Peyer's patch (tissue), 4 donors: ENCODE data around the gene C17orf100. TPM values are rescaled to one million over a fixed set of nuclear protein-coding genes. Genes with fewer than 3 reads are reported as not detected.

ENCODE experiments used
- DNase-seq, 3 donors: peaks; one replicate each; pipeline ENCODE4 v3.0.0-alpha.2; 2017 to 2019
- H3K27ac ChIP-seq, 4 donors: fragments of 200-600 bp; sonication (generic); one replicate each; pipeline ENCODE4 v1.5.1; 2016 to 2019
- H3K27me3 ChIP-seq, 2 donors: fragments of 200-600 bp; sonication (generic); one replicate each; pipeline ENCODE4 v1.5.1; 2019
- H3K36me3 ChIP-seq, 3 donors: fragments of 200-600 bp; sonication (generic); one replicate each; pipeline ENCODE4 v1.5.1; 2016 to 2019
- H3K4me1 ChIP-seq, 4 donors: fragments of 200-600 bp; sonication (generic); one replicate each; pipeline ENCODE4 v1.5.1; 2016 to 2019
- H3K4me3 ChIP-seq, 4 donors: fragments of 200-600 bp; sonication (generic); 1 replicate in 3 of 4; 2 replicates in 1 of 4; pipeline ENCODE4 v1.5.1; 2016 to 2019; ENCODE audit warnings: mild to moderate bottlenecking in 1 of 4
- H3K9me3 ChIP-seq, 4 donors: fragments of 200-600 bp; sonication (generic); one replicate each; pipeline ENCODE4 v1.5.1; 2016 to 2019; ENCODE audit warnings: mild to moderate bottlenecking in 1 of 4
- CTCF ChIP-seq, 6 experiments: fragments of 450-650 bp in 4 of 6; fragments of 200-600 bp in 2 of 6; sonication (generic) in 1 of 6; IDR thresholded peaks; one replicate each; pipeline ENCODE4 v1.5.1; 2017 to 2019; ENCODE audit warnings: antibody characterized with exemption in 6 of 6, mild to moderate bottlenecking in 3 of 6, moderate library complexity in 1 of 6
- POLR2A ChIP-seq, 2 donors: fragments of 450-650 bp; IDR thresholded peaks; one replicate each; pipeline ENCODE4 v1.5.1; 2017; ENCODE audit warnings: antibody characterized with exemption in 2 of 2, mild to moderate bottlenecking in 2 of 2, moderate library complexity in 2 of 2
- total RNA-seq, 4 donors: library from RNA; depleted of rRNA; stranded (reverse); fragments of >200 nt; gene quantifications; one replicate each; pipeline ENCODE4 v1.1.0, GENCODE V29; 2016

The C17orf100 gene
- total RNA-seq, 4 donors from 2014 or later: 2.3 to 16.5 (median 3.1) TPM

GRCh38 chr17:6666077-6666521 lies 14.5 kb downstream of the C17orf100 start:
- no peaks in the 10 kb centered on the region for H3K4me1 ChIP-seq
- H3K9me3 ChIP-seq: no peaks in the 10 kb centered on the region

DNA sequence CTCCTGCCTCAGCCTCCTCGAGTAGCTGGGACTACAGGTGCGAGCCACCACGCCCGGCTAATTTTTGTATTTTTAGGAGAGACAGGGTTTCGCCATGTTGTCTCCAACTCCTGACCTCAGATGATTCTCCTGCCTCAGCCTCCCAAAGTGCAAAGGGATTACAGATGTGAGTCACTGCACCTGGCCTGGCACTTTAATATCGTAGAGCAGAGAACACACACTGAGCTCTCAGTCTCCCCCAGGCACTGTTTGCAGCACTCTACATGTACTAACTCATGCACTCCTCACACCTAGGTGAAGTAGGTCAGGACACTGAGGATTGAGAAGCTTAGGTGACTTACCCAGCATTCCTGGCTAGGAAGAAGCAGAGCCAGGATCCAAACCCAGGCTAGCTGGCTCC lies 15.0 kb downstream of the C17orf100 start:
- no peak overlapping the region for H3K27ac ChIP-seq
- no peak for TF ChIP-seq CTCF (IDR thresholded peaks at IDR 0.05)
- TF ChIP-seq POLR2A (IDR thresholded peaks at IDR 0.05): no peak
- H3K36me3 ChIP-seq: no peaks in the 10 kb centered on the region
- H3K9me3 ChIP-seq: no peaks in the 10 kb centered on the region
- H3K4me3 ChIP-seq: no peak overlapping the region
- no peaks in the 10 kb centered on the region for H3K27me3 ChIP-seq
- DNase-seq: peak in 1 of 3 donors; percentile 6
- no peaks in the 10 kb centered on the region for H3K4me1 ChIP-seq

More at GRCh38 chr17:6666077-6666521, 14.5 kb downstream of the C17orf100 start:
- H3K4me3 ChIP-seq: no peak overlapping the region
- no peaks in the 10 kb centered on the region for H3K36me3 ChIP-seq
- H3K27me3 ChIP-seq: no peaks in the 10 kb centered on the region
- no peak for TF ChIP-seq POLR2A (IDR thresholded peaks at IDR 0.05)
- TF ChIP-seq CTCF (IDR thresholded peaks at IDR 0.05): peak; percentile 72 to 88 (median 86)
- H3K27ac ChIP-seq: no peak overlapping the region
- DNase-seq: peak; percentile 58 to 80 (median 63)

- TF ChIP-seq POLR2A (IDR thresholded peaks at IDR 0.05): no peak
- no peak for TF ChIP-seq CTCF (IDR thresholded peaks at IDR 0.05)
- H3K27me3 ChIP-seq: no peaks in the 10 kb centered on the region
- no peak overlapping the region for H3K4me3 ChIP-seq
- DNase-seq: peak in 1 of 3 donors; percentile 9
- no peaks in the 10 kb centered on the region for H3K36me3 ChIP-seq
- no peaks in the 10 kb centered on the region for H3K4me1 ChIP-seq
- no peak overlapping the region for H3K27ac ChIP-seq
- no peaks in the 10 kb centered on the region for H3K9me3 ChIP-seq
These were observed 16.0 kb downstream of the C17orf100 start for GRCh38 chr17:6667516-6667915.

GRCh38 chr17:6668219-6668618 lies 16.7 kb downstream of the C17orf100 start:
- peak in 1 of 3 donors; percentile 5 for DNase-seq
- no peak overlapping the region for H3K27ac ChIP-seq
- H3K4me3 ChIP-seq: no peak overlapping the region
- no peaks in the 10 kb centered on the region for H3K4me1 ChIP-seq
- no peaks in the 10 kb centered on the region for H3K36me3 ChIP-seq
- no peaks in the 10 kb centered on the region for H3K27me3 ChIP-seq
- TF ChIP-seq CTCF (IDR thresholded peaks at IDR 0.05) (no peak), POLR2A (IDR thresholded peaks at IDR 0.05) (no peak)
- H3K9me3 ChIP-seq: no peaks in the 10 kb centered on the region

- Histone ChIP-seq H3K27ac (no peak overlapping the region), H3K4me3 (no peak overlapping the region), H3K27me3 (no peaks in the 10 kb centered on the region), H3K4me1 (no peaks in the 10 kb centered on the region), H3K9me3 (no peaks in the 10 kb centered on the region), H3K36me3 (no peaks in the 10 kb centered on the region)
- TF ChIP-seq POLR2A (IDR thresholded peaks at IDR 0.05) (no peak), CTCF (IDR thresholded peaks at IDR 0.05) (no peak)
- DNase-seq: peak in 1 of 3 donors; percentile 39
These were observed 17.3 kb downstream of the C17orf100 start for GRCh38 chr17:6668727-6669425.
